ENCODE results near the gene PGR.

- TF ChIP-seq CTCF (IDR thresholded peaks at IDR 0.05; ENCODE audit: borderline replicate concordance, extremely low read depth, low read length, poor library complexity, severe bottlenecking) (no peak), EZH2 (IDR thresholded peaks at IDR 0.05; ENCODE audit: borderline replicate concordance, low read depth, low read length, severe bottlenecking) (no peak)
Observed at GRCh38 chr11:101031713-101032112, 97.9 kb downstream of the PGR start.
